Neural cell (in vitro differentiated cells): ENCODE measurements around the gene CCNI2. TPM values are rescaled to one million over a fixed set of nuclear protein-coding genes. Genes with fewer than 3 reads are reported as not detected.

ENCODE experiments used
- H2AFZ ChIP-seq: fragments of 200-600, 300-800 bp; sonication (generic), shearing (Covaris generic); 2 replicates; pipeline ENCODE4 v1.6.0; 2014; ENCODE audit warnings: low read depth, mild to moderate bottlenecking, antibody characterized with exemption, low read length, moderate library complexity
- H3F3A ChIP-seq: fragments of 200-600 bp; shearing (Covaris generic); 2 replicates; pipeline ENCODE4 v1.6.1; 2016; ENCODE audit warnings: mild to moderate bottlenecking, moderate library complexity, mixed read lengths, antibody characterized with exemption, low read length; ENCODE audit not compliant: insufficient read depth, poor library complexity, severe bottlenecking
- H3K27ac ChIP-seq: fragments of 200-600, 300-800 bp; sonication (generic), shearing (Covaris generic); 2 replicates; pipeline ENCODE4 v1.5.1; 2014; ENCODE audit warnings: mild to moderate bottlenecking, low read length, moderate library complexity
- H3K27me3 ChIP-seq: fragments of 300-800, 200-600 bp; sonication (generic), shearing (Covaris generic); 2 replicates; pipeline ENCODE4 v1.6.0; 2014; ENCODE audit warnings: mild to moderate bottlenecking, low read depth, low read length, moderate library complexity; ENCODE audit not compliant: insufficient read depth
- H3K36me3 ChIP-seq: fragments of 300-800, 200-600 bp; sonication (generic), shearing (Covaris generic); 2 replicates; pipeline ENCODE4 v1.5.1; 2014; ENCODE audit warnings: mild to moderate bottlenecking, antibody characterized with exemption, low read length, moderate library complexity; ENCODE audit not compliant: insufficient read depth
- H3K4me2 ChIP-seq: fragments of 300-800, 200-600 bp; sonication (generic), shearing (Covaris generic); 2 replicates; pipeline ENCODE4 v1.6.0; 2014; ENCODE audit warnings: mild to moderate bottlenecking, low read length
- H3K4me3 ChIP-seq: fragments of 300-800, 200-600 bp; sonication (generic), shearing (Covaris generic); 2 replicates; pipeline ENCODE4 v1.5.1; 2014; ENCODE audit warnings: mild to moderate bottlenecking, low read length, moderate library complexity
- H3K79me2 ChIP-seq: fragments of 200-600 bp; shearing (Covaris generic); replicated peaks from 2 replicates; pipeline ENCODE4 v1.6.0; 2014; ENCODE audit warnings: mild to moderate bottlenecking, low read length, moderate library complexity; ENCODE audit not compliant: insufficient read depth
- H3K9ac ChIP-seq: fragments of 300-800, 200-600 bp; sonication (generic), shearing (Covaris generic); 2 replicates; pipeline ENCODE4 v1.6.1; 2016; ENCODE audit warnings: mild to moderate bottlenecking, low read length, mixed read lengths
- H3K9me2 ChIP-seq: fragments of 200-600 bp; shearing (Covaris generic); 2 replicates; pipeline ENCODE4 v1.6.1; 2016; ENCODE audit warnings: mild to moderate bottlenecking, low read length, mixed read lengths; ENCODE audit not compliant: insufficient read depth
- H3K9me3 ChIP-seq: fragments of 200-600, 300-800 bp; sonication (generic), shearing (Covaris generic); 2 replicates; pipeline ENCODE4 v1.6.1; 2016; ENCODE audit warnings: mild to moderate bottlenecking, mixed run types, low read length, moderate library complexity, mixed read lengths
- H4K20me1 ChIP-seq: fragments of 200-600 bp; shearing (Covaris generic); 2 replicates; pipeline ENCODE4 v1.6.1; 2016; ENCODE audit warnings: mild to moderate bottlenecking, mixed run types; ENCODE audit not compliant: insufficient read depth
- CTCF ChIP-seq: fragments of 450-650 bp; IDR thresholded peaks from 2 replicates; pipeline ENCODE4 v1.5.1; 2014; ENCODE audit warnings: antibody characterized with exemption, mild to moderate bottlenecking, moderate library complexity; ENCODE audit not compliant: poor library complexity, severe bottlenecking
- EP300 ChIP-seq: fragments of 450-650 bp; conservative IDR thresholded peaks from 2 replicates; pipeline ENCODE4 v1.6.1; 2014; ENCODE audit warnings: antibody characterized with exemption, mild to moderate bottlenecking, moderate library complexity; ENCODE audit not compliant: poor library complexity, severe bottlenecking
- EZH2 ChIP-seq: fragments of 200-600, 300-800 bp; shearing (Covaris generic), sonication (generic); IDR thresholded peaks from 2 replicates; pipeline ENCODE4 v1.6.1; 2014; ENCODE audit warnings: antibody characterized with exemption, low read length, borderline replicate concordance, mild to moderate bottlenecking; ENCODE audit not compliant: insufficient read depth, poor library complexity, severe bottlenecking
- MXI1 ChIP-seq: fragments of 450-650 bp; conservative IDR thresholded peaks from 2 replicates; pipeline ENCODE4 v1.6.1; 2014; ENCODE audit warnings: antibody characterized with exemption, mild to moderate bottlenecking; ENCODE audit not compliant: poor library complexity, severe bottlenecking
- POLR2AphosphoS5 ChIP-seq: IDR thresholded peaks from 2 replicates; pipeline ENCODE4 v1.6.1; 2012
- RAD21 ChIP-seq: fragments of 450-650 bp; conservative IDR thresholded peaks from 2 replicates; pipeline ENCODE4 v1.6.1; 2014; ENCODE audit warnings: antibody characterized with exemption, mild to moderate bottlenecking, moderate library complexity
- REST ChIP-seq: IDR thresholded peaks from 2 replicates; pipeline ENCODE4 v1.6.1; 2012; ENCODE audit warnings: borderline replicate concordance
- SMC3 ChIP-seq: fragments of 450-650 bp; conservative IDR thresholded peaks from 2 replicates; pipeline ENCODE4 v1.6.1; 2014; ENCODE audit warnings: antibody characterized with exemption, mild to moderate bottlenecking, moderate library complexity; ENCODE audit not compliant: poor library complexity
- TAF1 ChIP-seq: IDR thresholded peaks from 2 replicates; pipeline ENCODE4 v1.6.1; 2012; ENCODE audit warnings: low read depth
- polyA plus RNA-seq: library from polyadenylated mRNA; depleted of rRNA; stranded (reverse); fragments of >200 nt; gene quantifications from 2 replicates; pipeline ENCODE4 v1.2.3, GENCODE V29; 2014

Gene CCNI2
- polyA plus RNA-seq, 1 donor from 2014 or later: not detected

- H3K9ac ChIP-seq: no peak overlapping the region
- no peaks in the 10 kb centered on the region for H3K36me3 ChIP-seq
- no peak overlapping the region for H3K4me3 ChIP-seq
- H2AFZ ChIP-seq: no peak overlapping the region
- TF ChIP-seq TAF1: no peak
- no peak for TF ChIP-seq SMC3
- no peak for TF ChIP-seq RAD21
- TF ChIP-seq REST: no peak
- no peak for TF ChIP-seq EZH2
- no peak for TF ChIP-seq EP300
- TF ChIP-seq MXI1: no peak
- no peak for TF ChIP-seq CTCF
- TF ChIP-seq POLR2AphosphoS5: no peak
- no peaks in the 10 kb centered on the region for H3F3A ChIP-seq
- no peaks in the 10 kb centered on the region for H4K20me1 ChIP-seq
- H3K27ac ChIP-seq: no peak overlapping the region
- peaks cover 8% of the 10 kb centered on the region for H3K79me2 ChIP-seq
- H3K4me2 ChIP-seq: no peak overlapping the region
- H3K27me3 ChIP-seq: no peaks in the 10 kb centered on the region
- H3K9me2 ChIP-seq: no peaks in the 10 kb centered on the region
- H3K9me3 ChIP-seq: no peaks in the 10 kb centered on the region
Measured at GRCh38 chr5:132766020-132766805, 19.0 kb downstream of the CCNI2 start.

GRCh38 chr5:132766806-132767055 is 19.5 kb downstream of the CCNI2 start:
- Histone ChIP-seq H2AFZ (no peak overlapping the region), H3K79me2 (peaks cover 8% of the 10 kb centered on the region), H3K9me2 (no peaks in the 10 kb centered on the region), H3K4me2 (no peak overlapping the region), H3K9ac (no peak overlapping the region), H3K27me3 (no peaks in the 10 kb centered on the region), H3F3A (no peaks in the 10 kb centered on the region), H4K20me1 (no peaks in the 10 kb centered on the region), H3K27ac (no peak overlapping the region), H3K9me3 (no peaks in the 10 kb centered on the region), H3K4me3 (no peak overlapping the region), H3K36me3 (no peaks in the 10 kb centered on the region)
- TF ChIP-seq EZH2 (no peak), RAD21 (no peak), REST (no peak), EP300 (no peak), SMC3 (no peak), TAF1 (no peak), MXI1 (no peak), CTCF (no peak), POLR2AphosphoS5 (no peak)
